ENCODE measurements around the gene PLEKHA6.

Gene PLEKHA6

GRCh38 chr1:204357551-204358490 is 1.9 kb downstream of the PLEKHA6 start:
- no peak for DNase-seq (ENCODE audit: low read depth in 2 of 2, low spot score in 1 of 2)

- DNase-seq (ENCODE audit: low read depth in 2 of 2, low spot score in 1 of 2) = no peak
These were observed 2.7 kb downstream of the PLEKHA6 start for GRCh38 chr1:204356997-204357396.

GRCh38 chr1:204355913-204356312 is 3.8 kb downstream of the PLEKHA6 start:
- DNase-seq (ENCODE audit: low read depth in 2 of 2, low spot score in 1 of 2) = no peak

GRCh38 chr1:204354579-204354978 is 5.2 kb downstream of the PLEKHA6 start:
- DNase-seq (ENCODE audit: low read depth in 2 of 2, low spot score in 1 of 2) = no peak

DNA sequence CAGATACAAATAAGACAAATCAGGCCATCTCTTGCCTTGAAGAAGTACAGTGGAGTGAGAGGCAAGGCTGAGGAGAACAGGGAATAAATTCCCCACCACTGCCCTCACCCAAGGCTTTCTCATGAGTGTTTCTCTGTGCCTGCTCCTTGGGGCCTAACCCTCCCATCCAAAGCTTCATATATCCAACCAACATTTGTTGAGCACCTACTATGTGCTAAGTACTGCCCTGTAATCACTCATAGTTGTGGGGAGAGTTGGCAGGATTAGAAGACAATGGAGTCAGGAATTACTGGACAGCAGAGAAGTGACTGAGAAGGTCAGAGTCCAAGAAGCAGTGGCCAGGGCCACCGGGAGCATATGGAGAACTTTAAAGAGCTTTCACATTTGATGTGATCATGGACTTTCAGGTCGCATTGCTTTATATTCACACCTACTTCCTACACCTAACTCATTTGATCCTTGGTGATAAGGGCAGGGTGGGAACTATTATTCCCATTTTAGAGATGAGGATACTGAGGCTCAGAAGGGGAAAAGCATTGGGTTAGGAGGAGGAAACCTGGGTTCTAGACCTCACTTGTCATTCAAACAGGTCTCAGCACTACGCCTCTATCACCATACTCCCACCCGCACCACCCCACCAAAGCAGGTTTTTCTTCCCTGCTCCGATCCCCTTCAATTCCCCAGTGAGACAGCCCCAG is 6.4 kb downstream of the PLEKHA6 start:
- no peak for DNase-seq (ENCODE audit: low read depth in 2 of 2, low spot score in 1 of 2)

DNA sequence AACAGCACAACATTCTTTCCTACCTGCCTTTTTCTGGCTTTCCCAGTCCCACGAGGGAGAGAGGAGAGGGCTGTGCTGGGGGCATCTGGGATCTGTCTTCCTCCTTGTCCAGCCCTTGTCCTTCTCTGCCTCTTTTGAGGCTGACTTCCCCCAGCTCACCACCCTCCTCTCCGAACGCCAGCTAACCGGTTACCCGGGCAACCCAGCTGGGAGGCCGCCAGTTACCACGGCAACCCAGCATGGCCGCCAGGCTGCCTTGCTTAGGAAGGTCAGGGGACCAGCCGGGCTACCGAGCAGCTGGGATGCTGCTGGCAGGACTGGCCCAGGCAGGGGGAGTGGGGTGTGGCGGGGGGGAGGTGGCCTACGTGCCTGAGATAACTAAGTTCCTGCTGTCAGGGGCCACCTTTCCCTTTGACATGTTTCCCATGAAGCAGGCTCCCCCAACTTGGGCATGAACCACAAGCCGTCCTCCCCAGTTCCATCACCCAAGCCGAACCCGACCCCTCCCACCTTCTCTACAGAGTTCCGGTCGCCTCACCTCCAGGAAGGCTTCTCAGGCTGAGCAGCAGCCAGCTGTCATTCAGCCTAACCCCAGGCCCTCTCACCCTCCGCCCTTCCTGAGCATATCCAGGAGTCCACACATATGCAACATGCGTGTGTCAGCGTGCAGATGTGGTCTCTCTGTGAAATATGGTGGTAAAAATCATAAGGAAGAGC is 8.7 kb downstream of the PLEKHA6 start:
- no peak for DNase-seq (ENCODE audit: low read depth in 2 of 2, low spot score in 1 of 2)

GRCh38 chr1:204350312-204350711 is 9.4 kb downstream of the PLEKHA6 start:
- no peak for DNase-seq (ENCODE audit: low read depth in 2 of 2, low spot score in 1 of 2)

DNA sequence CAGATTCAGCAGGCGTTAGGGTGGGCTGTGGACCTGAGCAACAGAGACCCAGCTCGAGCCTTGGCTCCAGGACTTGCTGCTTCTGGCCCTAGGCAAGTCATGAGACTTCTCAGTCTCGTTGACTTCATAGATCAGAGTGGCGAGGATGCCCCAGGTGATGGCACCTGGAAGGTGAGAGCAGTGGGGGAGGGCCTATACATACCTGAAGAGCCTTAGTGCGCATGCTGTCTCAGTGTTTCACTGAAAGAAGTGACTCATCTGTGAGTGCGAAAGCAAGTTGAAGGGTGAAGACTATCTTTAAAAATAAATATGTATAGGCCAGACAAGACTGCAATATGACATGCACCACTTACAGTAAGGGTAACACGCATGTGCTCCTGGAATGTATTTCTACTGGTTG is 10.1 kb downstream of the PLEKHA6 start:
- DNase-seq (ENCODE audit: low read depth in 2 of 2, low spot score in 1 of 2) = no peak

DNA sequence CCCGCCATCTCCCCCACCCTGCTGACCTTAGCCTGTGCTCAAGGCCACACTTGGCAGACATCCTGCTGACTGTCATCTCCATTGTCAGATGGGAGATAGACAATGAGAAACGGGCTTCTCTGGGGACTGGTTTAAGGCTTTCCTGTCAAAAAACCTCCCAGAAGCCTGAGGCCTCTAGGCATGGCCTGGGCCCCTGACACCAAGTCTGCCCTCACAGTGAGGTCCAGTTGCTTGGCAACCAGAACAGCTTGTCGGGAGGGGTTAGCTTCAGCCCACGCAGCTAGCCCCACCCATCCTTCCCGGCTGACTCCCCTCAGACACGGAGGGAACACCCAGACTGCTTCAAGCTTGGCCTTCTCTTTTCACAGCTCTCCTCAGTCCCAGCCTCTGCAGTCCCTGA is 11.0 kb downstream of the PLEKHA6 start:
- no peak for DNase-seq (ENCODE audit: low read depth in 2 of 2, low spot score in 1 of 2)

GRCh38 chr1:204348242-204348641 is 11.5 kb downstream of the PLEKHA6 start:
- no peak for DNase-seq (ENCODE audit: low read depth in 2 of 2, low spot score in 1 of 2)

- no peak for DNase-seq (ENCODE audit: low read depth in 2 of 2, low spot score in 1 of 2)
These were observed 13.6 kb downstream of the PLEKHA6 start for GRCh38 chr1:204345941-204346645.

GRCh38 chr1:204345438-204345841 is 14.3 kb downstream of the PLEKHA6 start:
- no peak for DNase-seq (ENCODE audit: low read depth in 2 of 2, low spot score in 1 of 2)

GRCh38 chr1:204344665-204345355 is 14.9 kb downstream of the PLEKHA6 start:
- DNase-seq (ENCODE audit: low read depth in 2 of 2, low spot score in 1 of 2) = no peak

GRCh38 chr1:204343802-204344201 is 15.9 kb downstream of the PLEKHA6 start:
- no peak for DNase-seq (ENCODE audit: low read depth in 2 of 2, low spot score in 1 of 2)

DNA sequence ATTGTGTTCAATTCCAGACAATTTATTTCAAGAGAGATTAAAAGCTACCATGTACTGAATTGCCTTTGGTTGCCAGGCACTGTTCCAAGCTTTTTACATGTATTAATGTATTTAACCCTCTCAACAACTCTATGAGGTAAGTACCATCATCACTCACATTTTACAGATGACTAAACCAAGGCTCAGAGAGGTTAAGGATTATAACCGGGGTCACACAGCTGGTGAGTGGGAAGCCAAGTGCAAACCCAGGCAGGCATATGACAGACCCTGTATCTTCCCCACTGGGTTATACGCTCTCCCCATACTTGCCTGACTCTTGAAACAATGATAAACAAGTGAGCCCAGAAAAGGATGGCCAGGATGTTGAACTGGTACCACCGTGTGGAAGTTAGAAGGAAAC is 16.5 kb downstream of the PLEKHA6 start:
- no peak for DNase-seq (ENCODE audit: low read depth in 2 of 2, low spot score in 1 of 2)

GRCh38 chr1:204342310-204342709 is 17.4 kb downstream of the PLEKHA6 start:
- no peak for DNase-seq (ENCODE audit: low read depth in 2 of 2, low spot score in 1 of 2)

- no peak for DNase-seq (ENCODE audit: low read depth in 2 of 2, low spot score in 1 of 2)
These were observed 18.3 kb downstream of the PLEKHA6 start for GRCh38 chr1:204341380-204341779.

- no peak for DNase-seq (ENCODE audit: low read depth in 2 of 2, low spot score in 1 of 2)
These were observed 19.4 kb downstream of the PLEKHA6 start for GRCh38 chr1:204340081-204340889.

DNA sequence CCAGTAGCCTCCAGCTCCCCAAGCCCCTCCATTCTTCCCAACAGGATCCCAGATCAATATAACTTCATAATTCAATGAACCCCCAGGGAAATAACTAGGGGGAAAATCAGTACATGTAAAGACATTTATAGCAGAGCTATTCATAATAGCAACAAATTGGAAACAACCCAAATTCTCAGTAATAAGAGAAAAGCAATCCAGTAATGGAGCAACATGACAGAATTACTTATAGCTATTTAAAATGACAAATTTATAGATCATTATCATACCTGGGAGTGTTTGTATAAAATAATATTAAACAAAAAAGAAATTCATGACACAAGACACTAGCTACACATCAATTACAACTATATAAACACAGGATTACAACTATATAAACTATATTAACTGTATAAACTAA is 20.2 kb downstream of the PLEKHA6 start:
- DNase-seq (ENCODE audit: low read depth in 2 of 2, low spot score in 1 of 2) = no peak

GRCh38 chr1:204338997-204339396 is 20.7 kb downstream of the PLEKHA6 start:
- DNase-seq (ENCODE audit: low read depth in 2 of 2, low spot score in 1 of 2) = no peak

Measured in stimulated activated CD8-positive, alpha-beta memory T cell treated with anti-CD3 and anti-CD28 coated beads, Interleukin-4, amount 100 ng/mL, for 1 hour (primary cell).